GM18508 (cell line): ENCODE measurements around the gene EVX2.

Experiments
- ATAC-seq: cut with Tn5 transposase; IDR thresholded peaks from one replicate; pipeline ENCODE4 v1.9.1; 2021; ENCODE audit warnings: moderate number of reproducible peaks; ENCODE audit not compliant: insufficient read depth, unreplicated experiment

The EVX2 gene

DNA sequence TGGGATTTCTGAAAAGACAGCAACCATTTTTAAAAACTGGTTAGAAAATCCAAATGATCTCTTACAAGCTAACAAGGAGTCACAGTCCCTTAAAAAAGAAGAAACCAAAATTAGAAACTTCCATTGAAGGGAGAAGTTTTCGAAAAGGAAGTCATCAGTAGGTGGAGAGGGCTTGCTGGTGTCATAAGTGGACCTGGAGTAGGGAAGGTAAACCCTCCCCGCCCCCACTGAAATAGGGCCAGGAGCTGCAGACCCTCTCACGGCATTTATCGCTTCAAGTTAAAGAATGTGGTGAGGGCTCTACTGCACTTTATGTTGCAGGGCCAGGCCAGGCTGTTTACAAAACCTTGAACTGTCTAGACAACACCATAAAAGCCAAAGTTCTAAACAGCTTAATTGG, 26.2 kb upstream of the EVX2 start:
- no peak for ATAC-seq

DNA sequence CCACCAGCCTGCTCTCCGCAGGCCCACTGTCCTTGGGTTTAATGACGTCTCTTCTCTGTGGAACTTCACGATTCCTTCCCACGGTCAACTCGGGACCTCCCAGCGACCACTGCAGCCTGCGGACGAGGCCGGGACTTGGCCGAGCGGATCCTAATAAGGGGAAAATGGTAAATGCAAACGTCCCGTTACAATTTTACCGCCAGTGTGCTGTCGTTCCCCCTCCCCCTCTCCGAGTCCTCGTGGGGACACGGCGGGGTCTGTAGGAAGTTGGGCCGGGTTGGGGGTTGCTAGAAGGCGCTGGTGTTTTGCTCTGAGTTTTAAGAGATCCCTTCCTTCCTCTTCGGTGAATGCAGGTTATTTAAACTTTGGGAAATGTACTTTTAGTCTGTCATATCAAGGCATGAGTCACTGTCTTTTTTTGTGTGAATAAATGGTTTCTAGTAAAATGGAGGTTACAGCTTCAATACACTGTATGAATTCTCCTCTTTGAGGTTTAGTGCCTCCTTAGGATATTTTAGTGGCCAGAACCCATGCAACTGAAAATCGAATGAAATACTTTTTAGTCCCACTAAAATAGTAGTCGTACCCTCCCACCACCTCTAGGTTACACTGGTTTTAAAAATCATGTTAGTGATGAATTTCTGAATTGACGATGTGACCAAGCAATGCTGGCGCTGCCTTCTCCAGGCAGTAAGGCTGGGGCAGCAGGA, 25.6 kb upstream of the EVX2 start:
- no peak for ATAC-seq

GRCh38 chr2:176107731-176108181, 24.0 kb upstream of the EVX2 start:
- ATAC-seq: no peak

GRCh38 chr2:176106581-176107539, 23.1 kb upstream of the EVX2 start, which contains the start of gene HOXD11:
Gene HOXD11, plus strand, starts transcription at chr2:176107280. Its CDS starts 76 bp downstream, at chr2:176107356.
- no peak for ATAC-seq

DNA sequence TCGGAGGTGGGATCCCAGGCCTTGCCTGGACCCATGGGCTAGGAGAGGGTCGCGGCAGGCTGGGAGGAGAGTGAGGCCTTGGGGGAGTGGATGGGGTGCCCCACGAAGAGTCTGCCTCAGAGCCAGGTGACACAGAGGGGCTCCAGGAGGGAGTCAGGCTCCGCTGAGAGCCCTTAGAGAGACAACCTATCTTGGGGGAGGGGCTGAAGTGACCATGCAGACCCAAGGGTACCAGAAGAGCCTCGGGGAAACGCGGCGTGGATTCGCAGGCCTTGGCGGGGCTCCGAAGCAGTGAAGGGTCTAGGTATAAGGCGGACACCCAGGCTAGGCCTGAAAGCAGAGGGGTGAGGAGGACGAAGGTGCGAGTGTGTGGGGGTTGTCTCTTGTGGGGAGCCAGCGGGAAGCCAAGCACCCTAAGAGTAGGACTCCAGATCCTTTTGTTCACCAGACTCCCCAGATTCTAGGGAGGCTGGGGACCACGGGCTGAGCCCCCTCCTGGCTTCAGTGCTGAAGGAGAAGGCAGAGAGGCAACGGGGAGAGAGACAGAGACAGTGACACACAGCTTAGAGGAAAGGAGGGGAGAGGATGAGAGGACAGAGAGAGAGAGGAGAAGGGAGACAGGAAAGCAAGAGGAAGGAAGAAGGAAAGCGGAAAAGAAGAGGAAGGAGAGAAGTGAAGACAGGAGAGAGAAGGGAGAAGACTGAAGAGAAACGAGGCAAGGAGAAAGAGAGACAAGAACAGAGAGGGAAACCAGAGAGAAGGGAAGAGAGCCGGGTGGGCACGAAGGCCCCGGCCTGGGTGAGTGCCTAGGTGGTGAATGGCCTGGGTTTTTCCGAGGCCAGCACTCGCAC, 22.2 kb upstream of the EVX2 start:
- ATAC-seq: no peak

DNA sequence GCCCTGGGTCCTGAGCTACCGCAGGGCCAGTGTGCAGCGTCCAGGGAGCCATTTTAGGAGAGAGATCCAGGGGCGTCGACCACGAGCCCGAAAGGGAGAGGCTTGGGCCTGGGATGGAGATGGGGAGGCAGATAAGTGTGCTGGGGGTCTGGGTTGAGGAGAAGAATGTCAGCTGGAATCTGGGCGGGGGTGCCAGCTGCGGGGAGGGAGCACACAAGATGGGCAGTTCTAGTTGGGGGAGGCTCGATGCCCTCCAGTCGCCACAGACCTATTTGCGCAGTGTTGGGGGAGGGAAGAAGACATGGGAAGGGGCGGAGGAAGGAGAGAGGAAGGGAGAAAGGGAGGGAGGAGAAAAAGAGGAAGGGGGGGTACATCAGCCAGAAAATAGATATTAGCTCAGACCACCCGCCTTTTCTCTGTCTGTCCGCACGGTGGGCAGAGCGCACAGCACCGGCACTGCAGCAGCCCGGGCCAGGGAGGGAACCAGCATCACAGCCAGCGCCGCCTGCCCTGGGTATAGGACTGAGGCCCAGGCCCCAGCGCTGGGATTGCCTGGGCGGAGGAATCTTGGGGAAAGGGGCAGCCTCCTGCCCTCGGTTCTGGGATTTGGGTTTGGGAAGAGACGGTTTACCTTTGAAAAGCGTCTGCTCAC, 21.4 kb upstream of the EVX2 start:
- no peak for ATAC-seq

DNA sequence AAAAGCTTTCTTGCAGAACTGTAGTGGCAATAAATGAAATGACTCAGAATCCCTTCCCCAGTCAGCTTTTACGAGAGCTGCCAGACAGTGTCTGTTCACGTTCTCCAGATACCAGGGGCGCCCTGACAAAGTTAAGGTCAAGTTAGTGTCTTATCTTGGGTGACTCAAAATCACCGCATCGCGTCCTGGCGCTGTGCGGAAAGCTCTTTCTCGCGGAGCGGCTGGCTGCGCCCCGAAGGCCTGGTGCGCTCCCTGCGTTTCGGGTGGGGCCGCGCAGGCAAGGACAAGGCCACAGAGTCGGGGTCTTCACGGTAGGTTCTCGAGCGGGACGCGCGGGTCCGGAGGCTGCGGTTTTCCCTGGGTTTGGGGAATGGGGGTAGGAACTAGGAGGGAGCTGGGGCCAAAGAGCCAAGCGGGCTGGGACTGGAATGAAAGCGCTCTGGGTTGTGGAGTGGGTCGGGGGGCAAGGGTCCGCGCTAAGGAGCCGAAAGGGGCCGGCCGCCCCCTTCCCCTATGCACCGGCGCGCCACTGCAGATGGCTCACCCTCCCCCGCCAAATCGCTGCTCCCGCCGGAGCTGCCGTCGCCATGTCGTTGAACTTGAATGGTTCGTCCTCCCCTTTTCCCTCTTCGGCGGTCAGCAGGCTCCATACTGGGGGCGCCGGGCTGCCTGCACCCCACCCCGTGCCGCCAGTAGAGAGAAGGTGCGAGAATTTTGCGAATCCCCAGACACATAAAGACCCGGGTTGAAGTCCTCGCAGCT, 20.7 kb upstream of the EVX2 start:
- ATAC-seq: no peak

GRCh38 chr2:176103742-176104315, 20.1 kb upstream of the EVX2 start:
- no peak for ATAC-seq

GRCh38 chr2:176103194-176103593, 19.4 kb upstream of the EVX2 start:
- ATAC-seq: no peak

- no peak for ATAC-seq
Measured at GRCh38 chr2:176102309-176102866, 18.6 kb upstream of the EVX2 start.

GRCh38 chr2:176101842-176102241, 18.1 kb upstream of the EVX2 start:
- ATAC-seq: no peak

DNA sequence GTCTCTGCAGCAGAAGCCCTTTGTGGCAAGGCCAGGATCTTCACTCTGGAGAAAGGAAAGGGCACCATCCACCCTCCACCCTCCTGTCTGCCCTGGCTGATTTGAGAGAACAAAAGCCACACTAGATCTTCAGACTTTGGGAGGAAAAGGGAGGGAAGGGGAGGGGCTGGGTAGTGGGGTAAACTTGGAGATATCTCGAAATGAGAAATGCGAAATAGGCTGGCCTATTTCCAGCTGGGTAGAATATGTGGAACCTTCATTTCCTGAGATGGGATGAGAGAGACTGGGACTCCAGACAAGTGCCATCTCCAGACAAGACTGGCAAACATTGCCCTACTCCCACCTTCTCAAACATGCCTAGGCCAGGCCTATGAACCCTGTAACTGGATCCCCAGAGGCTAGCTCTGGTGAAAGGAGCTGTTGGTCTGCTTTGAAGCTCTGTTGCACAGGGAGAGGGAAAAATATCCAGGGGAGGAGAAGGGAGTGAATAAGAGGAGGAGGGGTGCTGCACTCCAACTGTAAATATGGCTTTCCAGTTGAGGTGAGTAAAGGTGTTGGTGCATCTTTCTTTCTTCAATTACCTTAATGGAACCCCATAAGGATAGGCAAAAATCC, 17.6 kb upstream of the EVX2 start:
- ATAC-seq: no peak

- no peak for ATAC-seq
Measured at GRCh38 chr2:176100547-176101140, 16.9 kb upstream of the EVX2 start.

GRCh38 chr2:176099728-176100546, 16.2 kb upstream of the EVX2 start, which contains the start of gene HOXD12:
Gene HOXD12, plus strand, starts transcription at chr2:176099795. Its CDS starts 7 bp downstream, at chr2:176099802.
- ATAC-seq: no peak

GRCh38 chr2:176099159-176099727, 15.5 kb upstream of the EVX2 start:
- no peak for ATAC-seq

- ATAC-seq: no peak
Measured at GRCh38 chr2:176098366-176099158, 14.8 kb upstream of the EVX2 start.
